Gastroesophageal sphincter (tissue), 3 donors: ENCODE data around the gene SGPL1.

Experiments
- EP300 ChIP-seq: sonication (generic); formaldehyde crosslinking; IDR thresholded peaks from one replicate; pipeline ENCODE4 v1.6.1; 2017; ENCODE audit warnings: antibody characterized with exemption, mild to moderate bottlenecking
- POLR2A ChIP-seq, 2 donors: fragments of 450-650 bp; IDR thresholded peaks; one replicate each; pipeline ENCODE4 v1.6.1; 2017; ENCODE audit warnings: antibody characterized with exemption in 2 of 2, mild to moderate bottlenecking in 2 of 2, moderate library complexity in 1 of 2
- POLR2AphosphoS5 ChIP-seq: sonication (generic); formaldehyde crosslinking; IDR thresholded peaks from one replicate; pipeline ENCODE4 v1.6.1; 2017; ENCODE audit warnings: antibody characterized with exemption
- TF ChIP-seq, protein P1 (sequence below), 4 experiments: fragments of 200-600 bp in 2 of 4; fragments of 450-650 bp in 2 of 4; sonication (generic) in 1 of 4; IDR thresholded peaks; one replicate each; pipeline ENCODE4 v1.5.1; 2017 to 2019; ENCODE audit warnings: antibody characterized with exemption in 4 of 4, mild to moderate bottlenecking in 2 of 4, moderate library complexity in 2 of 4

DNA sequence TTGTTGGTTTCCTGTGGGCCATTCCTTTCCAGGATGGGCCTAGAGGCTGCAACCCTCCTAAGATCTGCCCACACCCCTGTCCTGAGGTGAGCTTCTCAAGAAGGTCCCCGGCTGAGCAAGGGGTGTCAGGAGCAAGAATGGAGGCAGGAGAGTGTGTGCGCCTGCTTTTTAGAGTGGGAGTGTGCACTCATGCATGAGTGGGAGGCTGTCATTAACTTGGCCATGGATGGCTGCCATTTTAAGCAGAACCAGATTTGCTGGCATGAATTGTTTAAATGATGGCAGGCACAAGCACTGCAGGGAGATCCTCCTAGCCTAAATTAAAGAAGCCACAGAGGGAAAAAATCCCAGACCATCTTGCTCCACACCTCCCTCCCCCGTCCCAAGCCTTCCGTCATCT is 2.9 kb upstream of the SGPL1 start:
- TF ChIP-seq POLR2A (IDR thresholded peaks at IDR 0.05) (no peak), POLR2AphosphoS5 (no peak), EP300 (no peak)
- TF ChIP-seq, protein P1, sequence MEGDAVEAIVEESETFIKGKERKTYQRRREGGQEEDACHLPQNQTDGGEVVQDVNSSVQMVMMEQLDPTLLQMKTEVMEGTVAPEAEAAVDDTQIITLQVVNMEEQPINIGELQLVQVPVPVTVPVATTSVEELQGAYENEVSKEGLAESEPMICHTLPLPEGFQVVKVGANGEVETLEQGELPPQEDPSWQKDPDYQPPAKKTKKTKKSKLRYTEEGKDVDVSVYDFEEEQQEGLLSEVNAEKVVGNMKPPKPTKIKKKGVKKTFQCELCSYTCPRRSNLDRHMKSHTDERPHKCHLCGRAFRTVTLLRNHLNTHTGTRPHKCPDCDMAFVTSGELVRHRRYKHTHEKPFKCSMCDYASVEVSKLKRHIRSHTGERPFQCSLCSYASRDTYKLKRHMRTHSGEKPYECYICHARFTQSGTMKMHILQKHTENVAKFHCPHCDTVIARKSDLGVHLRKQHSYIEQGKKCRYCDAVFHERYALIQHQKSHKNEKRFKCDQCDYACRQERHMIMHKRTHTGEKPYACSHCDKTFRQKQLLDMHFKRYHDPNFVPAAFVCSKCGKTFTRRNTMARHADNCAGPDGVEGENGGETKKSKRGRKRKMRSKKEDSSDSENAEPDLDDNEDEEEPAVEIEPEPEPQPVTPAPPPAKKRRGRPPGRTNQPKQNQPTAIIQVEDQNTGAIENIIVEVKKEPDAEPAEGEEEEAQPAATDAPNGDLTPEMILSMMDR (IDR thresholded peaks at IDR 0.05), result no peak
